ENCODE results near the gene DAB1. TPM values are rescaled to one million over a fixed set of nuclear protein-coding genes. Genes with fewer than 3 reads are reported as not detected.

The DAB1 gene
- total RNA-seq, 1 experiment from 2014 or later, result not detected

- POLR2A ChIA-PET, result no interaction called here
- no peak overlapping the region for H3K27ac ChIP-seq (ENCODE audit: low read depth, low read length)
- TF ChIP-seq EZH2 (IDR thresholded peaks at IDR 0.05) (no peak), POLR2AphosphoS5 (IDR thresholded peaks at IDR 0.05; ENCODE audit: low read depth, low read length) (no peak), ZBTB33 (IDR thresholded peaks at IDR 0.05; ENCODE audit: extremely low read depth, insufficient replicate concordance, low read length) (no peak), CBX3 (IDR thresholded peaks at IDR 0.05; ENCODE audit: low read depth) (no peak), POLR2A (IDR thresholded peaks at IDR 0.05; ENCODE audit: borderline replicate concordance, extremely low read depth, insufficient read depth, insufficient read length) (no peak), ELF1 (IDR thresholded peaks at IDR 0.05; ENCODE audit: borderline replicate concordance, low read depth) (no peak), REST (IDR thresholded peaks at IDR 0.05; ENCODE audit: low read depth) (no peak), RAD21 (IDR thresholded peaks at IDR 0.05; ENCODE audit: low read depth) (no peak), SRF (IDR thresholded peaks at IDR 0.05; ENCODE audit: low read depth) (no peak), SIN3A (IDR thresholded peaks at IDR 0.05; ENCODE audit: low read depth) (no peak), YY1 (IDR thresholded peaks at IDR 0.05; ENCODE audit: extremely low read depth, insufficient replicate concordance, low read depth, low read length) (no peak), MAX (IDR thresholded peaks at IDR 0.05) (no peak)
- no peaks in the 10 kb centered on the region for H3K9me3 ChIP-seq (ENCODE audit: control insufficient read depth in 1 of 2, insufficient read depth in 1 of 2, low read depth in 1 of 2, low read length in 2 of 2)
- H3K4me2 ChIP-seq (ENCODE audit: low read length), result no peak overlapping the region
- no TSS peak for BruUV-seq (replicated peaks)
- H3K4me3 ChIP-seq (replicated peaks in 1 of 2; ENCODE audit: low read depth in 1 of 2, low read length in 2 of 2), result no peak overlapping the region
- no peak overlapping the region for H2AFZ ChIP-seq (ENCODE audit: low read depth, low read length, poor library complexity, severe bottlenecking)
- H3K79me2 ChIP-seq (ENCODE audit: insufficient read depth, low read length), result no peaks in the 10 kb centered on the region
- DNase-seq (ENCODE audit: low read depth, low spot score) (no peak), ATAC-seq (no peak)
- H3K4me1 ChIP-seq (ENCODE audit: control insufficient read depth in 1 of 2, insufficient read depth in 2 of 2, low read length in 2 of 2), result no peaks in the 10 kb centered on the region
- no peaks in the 10 kb centered on the region for H3K36me3 ChIP-seq (ENCODE audit: control insufficient read depth in 1 of 2, insufficient read depth in 2 of 2, low read length in 2 of 2)
- peaks cover 16% of the 10 kb centered on the region; the same call in 1 of the 2 replicates for H3K27me3 ChIP-seq (ENCODE audit: insufficient read depth, low read length)
- CTCF ChIA-PET, result no interaction called here
- intact Hi-C loops (cut with micrococcal nuclease), result no loop called here
- H4K20me1 ChIP-seq (ENCODE audit: insufficient read depth), result no peaks in the 10 kb centered on the region
- H3K9me2 ChIP-seq (ENCODE audit: insufficient read depth), result no peaks in the 10 kb centered on the region
- H3K9ac ChIP-seq (ENCODE audit: low read length), result no peak overlapping the region
- RAD21 ChIA-PET (ENCODE audit: low non-redundant PET in 1 of 2, low total read pairs in 2 of 2, uncharacterized antibody in 2 of 2, unreplicated experiment in 2 of 2), result no interaction called here
Measured at GRCh38 chr1:57067863-57068262, 356.0 kb downstream of the DAB1 start.

Measured in HCT116 (cell line).